Progenitor cell of endocrine pancreas (in vitro differentiated cells): ENCODE data around the gene ZBTB2. TPM values are rescaled to one million over a fixed set of nuclear protein-coding genes. Genes with fewer than 3 reads are reported as not detected.

Experiments used
- DNase-seq: peaks from one replicate; pipeline ENCODE4 v3.0.0; 2021; ENCODE audit warnings: low spot score; ENCODE audit not compliant: unreplicated experiment
- H3K27ac Mint-ChIP-seq: 2 replicates; pipeline ENCODE4 v1.8.0; 2021; ENCODE audit warnings: mild to moderate bottlenecking, moderate library complexity, mixed read lengths
- H3K27me3 Mint-ChIP-seq: 2 replicates; pipeline ENCODE4 v1.8.0; 2021; ENCODE audit warnings: mixed read lengths
- H3K36me3 Mint-ChIP-seq: 2 replicates; pipeline ENCODE4 v1.8.0; 2022; ENCODE audit warnings: mixed read lengths; ENCODE audit not compliant: insufficient read depth
- H3K4me1 Mint-ChIP-seq: 2 replicates; pipeline ENCODE4 v1.8.0; 2021; ENCODE audit warnings: low read depth, mixed read lengths
- H3K4me3 Mint-ChIP-seq: 2 replicates; pipeline ENCODE4 v1.8.0; 2021; ENCODE audit warnings: low read depth, mild to moderate bottlenecking, moderate library complexity, mixed read lengths
- H3K9me3 Mint-ChIP-seq: 2 replicates; pipeline ENCODE4 v1.8.0; 2021; ENCODE audit warnings: low read depth, mixed read lengths
- CTCF ChIP-seq: fragments of 200-600 bp; sonication (generic); IDR thresholded peaks from one replicate; pipeline ENCODE4 v1.5.0; 2021; ENCODE audit warnings: antibody characterized with exemption, mild to moderate bottlenecking; ENCODE audit not compliant: unreplicated experiment
- total RNA-seq: library from RNA; stranded (reverse); gene quantifications from 2 replicates; pipeline ENCODE4 v1.2.1, GENCODE V29; 2021

ZBTB2 gene
- total RNA-seq, 1 donor from 2014 or later: 15.2 TPM

GRCh38 chr6:151403919-151404308 is 12.6 kb upstream of the ZBTB2 start:
- no peaks in the 10 kb centered on the region for H3K27me3 Mint-ChIP-seq
- no peaks in the 10 kb centered on the region for H3K9me3 Mint-ChIP-seq
- TF ChIP-seq CTCF: no peak
- H3K4me1 Mint-ChIP-seq: peaks cover 18% of the 10 kb centered on the region
- H3K36me3 Mint-ChIP-seq: peaks cover 34% of the 10 kb centered on the region
- no peak for DNase-seq
- H3K4me3 Mint-ChIP-seq: no peak overlapping the region
- no peak overlapping the region for H3K27ac Mint-ChIP-seq

- Mint-ChIP-seq H3K4me1 (peaks cover 19% of the 10 kb centered on the region), H3K9me3 (no peaks in the 10 kb centered on the region), H3K4me3 (no peak overlapping the region), H3K27me3 (no peaks in the 10 kb centered on the region), H3K27ac (no peak overlapping the region), H3K36me3 (peaks cover 28% of the 10 kb centered on the region)
- TF ChIP-seq CTCF: no peak
- no peak for DNase-seq
Observed at GRCh38 chr6:151402228-151402627, 10.9 kb upstream of the ZBTB2 start.

GRCh38 chr6:151400473-151400872 is 9.1 kb upstream of the ZBTB2 start:
- Mint-ChIP-seq H3K36me3 (peaks cover 21% of the 10 kb centered on the region), H3K9me3 (no peaks in the 10 kb centered on the region), H3K4me1 (peaks cover 17% of the 10 kb centered on the region), H3K27me3 (no peaks in the 10 kb centered on the region), H3K4me3 (no peak overlapping the region), H3K27ac (peak overlapping the region; percentile 22)
- no peak for DNase-seq
- no peak for TF ChIP-seq CTCF

GRCh38 chr6:151399679-151400078 is 8.3 kb upstream of the ZBTB2 start:
- TF ChIP-seq CTCF: no peak
- Mint-ChIP-seq H3K9me3 (no peaks in the 10 kb centered on the region), H3K4me3 (no peak overlapping the region), H3K27ac (no peak overlapping the region), H3K27me3 (no peaks in the 10 kb centered on the region), H3K4me1 (peaks cover 23% of the 10 kb centered on the region), H3K36me3 (peaks cover 21% of the 10 kb centered on the region)
- DNase-seq: no peak

- H3K27ac Mint-ChIP-seq: peak overlapping the region; percentile 84
- no peak for TF ChIP-seq CTCF
- peaks cover 4% of the 10 kb centered on the region for H3K36me3 Mint-ChIP-seq
- DNase-seq: no peak
- H3K27me3 Mint-ChIP-seq: no peaks in the 10 kb centered on the region
- peaks cover 34% of the 10 kb centered on the region for H3K4me1 Mint-ChIP-seq
- H3K9me3 Mint-ChIP-seq: no peaks in the 10 kb centered on the region
- peak overlapping the region; percentile 82 for H3K4me3 Mint-ChIP-seq
Observed at GRCh38 chr6:151393410-151393809, 2.1 kb upstream of the ZBTB2 start.
